ENCODE measurements around the gene CNNM2.
"Not testable (repeated sequence)": the region's sequence is repeated elsewhere in the genome, so short reads cannot be mapped to it uniquely, and the experiment has no call there.

The CNNM2 gene

DNA sequence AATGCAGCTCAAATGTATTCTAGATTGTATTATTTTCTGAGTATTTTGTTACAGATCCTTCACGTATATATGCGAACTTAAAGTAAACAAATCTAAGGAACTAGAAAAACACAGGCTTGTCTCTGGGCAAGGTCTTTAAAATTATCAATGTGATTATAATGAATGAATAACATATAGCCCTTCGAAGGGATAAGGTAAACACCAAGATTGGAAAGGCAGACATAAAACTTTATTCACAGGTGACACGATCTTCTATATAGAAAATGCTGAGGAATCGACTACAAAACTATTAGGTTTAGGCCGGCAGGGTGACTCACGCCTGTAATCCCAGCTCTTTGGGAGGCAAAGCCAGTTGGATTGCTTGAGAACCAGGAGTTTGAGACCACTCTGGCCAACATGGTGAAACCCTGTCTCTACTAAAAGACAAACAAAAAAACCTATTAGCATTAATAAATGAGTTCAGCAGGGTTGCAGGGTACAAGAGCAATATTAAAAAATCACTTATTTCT lies 80.4 kb downstream of the CNNM2 start:
- TF ChIP-seq, protein P1, sequence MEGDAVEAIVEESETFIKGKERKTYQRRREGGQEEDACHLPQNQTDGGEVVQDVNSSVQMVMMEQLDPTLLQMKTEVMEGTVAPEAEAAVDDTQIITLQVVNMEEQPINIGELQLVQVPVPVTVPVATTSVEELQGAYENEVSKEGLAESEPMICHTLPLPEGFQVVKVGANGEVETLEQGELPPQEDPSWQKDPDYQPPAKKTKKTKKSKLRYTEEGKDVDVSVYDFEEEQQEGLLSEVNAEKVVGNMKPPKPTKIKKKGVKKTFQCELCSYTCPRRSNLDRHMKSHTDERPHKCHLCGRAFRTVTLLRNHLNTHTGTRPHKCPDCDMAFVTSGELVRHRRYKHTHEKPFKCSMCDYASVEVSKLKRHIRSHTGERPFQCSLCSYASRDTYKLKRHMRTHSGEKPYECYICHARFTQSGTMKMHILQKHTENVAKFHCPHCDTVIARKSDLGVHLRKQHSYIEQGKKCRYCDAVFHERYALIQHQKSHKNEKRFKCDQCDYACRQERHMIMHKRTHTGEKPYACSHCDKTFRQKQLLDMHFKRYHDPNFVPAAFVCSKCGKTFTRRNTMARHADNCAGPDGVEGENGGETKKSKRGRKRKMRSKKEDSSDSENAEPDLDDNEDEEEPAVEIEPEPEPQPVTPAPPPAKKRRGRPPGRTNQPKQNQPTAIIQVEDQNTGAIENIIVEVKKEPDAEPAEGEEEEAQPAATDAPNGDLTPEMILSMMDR (IDR thresholded peaks at IDR 0.05; ENCODE audit: borderline replicate concordance, insufficient read depth, low read depth, low read length), result no peak
- H3K4me3 ChIP-seq (ENCODE audit: low read depth, low read length), result no peak overlapping the region

- not testable (repeated sequence) for H3K4me3 ChIP-seq (ENCODE audit: low read depth, low read length)
Observed at GRCh38 chr10:103000050-103000449, 82.0 kb downstream of the CNNM2 start.

DNA sequence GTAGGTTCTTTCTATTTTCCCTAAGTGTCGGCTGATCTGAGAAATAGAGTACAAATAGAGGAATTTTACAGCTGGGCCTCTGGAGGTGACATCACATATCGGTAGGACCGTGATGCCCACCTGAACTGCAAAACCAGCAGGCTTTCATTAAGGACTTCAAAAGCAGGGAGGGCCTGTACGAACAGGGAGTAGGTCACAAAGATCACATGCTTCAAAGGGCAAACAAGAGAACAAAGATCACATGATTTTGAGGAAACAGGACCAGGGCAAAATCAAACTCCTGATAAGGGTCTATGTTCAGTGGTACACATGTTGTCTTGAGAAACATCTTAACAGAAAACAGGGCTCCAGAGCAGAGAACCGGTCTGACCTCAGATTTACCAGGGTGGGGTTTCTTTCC lies 88.9 kb downstream of the CNNM2 start:
- H3K4me3 ChIP-seq (ENCODE audit: low read depth, low read length), result no peak overlapping the region
- TF ChIP-seq, protein P1 (IDR thresholded peaks at IDR 0.05; ENCODE audit: borderline replicate concordance, insufficient read depth, low read depth, low read length), result no peak

DNA sequence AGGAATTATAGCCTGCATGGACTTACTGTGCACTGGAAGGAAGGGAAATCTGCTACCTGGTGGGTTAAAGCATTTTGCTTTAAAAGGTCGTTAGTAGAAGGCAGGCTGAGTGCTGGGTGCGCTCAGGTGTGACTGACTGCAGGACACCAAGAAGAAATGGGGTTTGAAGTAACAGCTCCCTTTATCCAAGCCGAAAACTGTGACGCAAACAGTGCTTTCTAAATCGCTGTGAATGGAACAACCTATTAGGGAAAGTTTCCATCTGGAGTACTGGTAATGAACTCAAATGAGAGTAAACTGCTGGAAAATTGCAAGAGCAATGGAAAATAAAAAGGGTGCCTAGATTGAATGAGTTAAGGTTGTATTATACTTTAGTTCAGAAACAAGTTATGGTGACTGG lies 95.3 kb downstream of the CNNM2 start:
- H3K4me3 ChIP-seq (ENCODE audit: low read depth, low read length), result no peak overlapping the region
- TF ChIP-seq, protein P1 (IDR thresholded peaks at IDR 0.05; ENCODE audit: borderline replicate concordance, insufficient read depth, low read depth, low read length), result no peak

DNA sequence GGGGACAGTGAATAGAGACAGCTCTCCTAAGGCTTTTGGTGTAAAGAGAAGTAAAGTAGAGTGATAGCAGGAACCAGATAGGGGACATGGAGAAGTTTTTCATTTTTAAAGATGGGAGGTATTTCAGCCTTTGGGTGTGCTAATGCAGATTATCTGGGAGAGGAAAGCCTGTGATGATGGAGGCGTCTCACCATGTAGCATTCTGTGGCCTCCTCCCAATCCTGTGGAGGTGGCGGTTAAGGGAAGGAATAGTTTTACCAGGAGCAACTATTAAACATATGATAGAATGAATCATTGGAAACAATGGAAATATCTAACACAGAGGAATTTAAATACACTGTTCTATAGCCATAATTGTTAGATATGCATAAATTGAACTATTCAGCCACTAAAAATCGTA lies 101.3 kb downstream of the CNNM2 start:
- H3K4me3 ChIP-seq (ENCODE audit: low read depth, low read length), result no peak overlapping the region
- TF ChIP-seq, protein P1 (IDR thresholded peaks at IDR 0.05; ENCODE audit: borderline replicate concordance, insufficient read depth, low read depth, low read length), result no peak

DNA sequence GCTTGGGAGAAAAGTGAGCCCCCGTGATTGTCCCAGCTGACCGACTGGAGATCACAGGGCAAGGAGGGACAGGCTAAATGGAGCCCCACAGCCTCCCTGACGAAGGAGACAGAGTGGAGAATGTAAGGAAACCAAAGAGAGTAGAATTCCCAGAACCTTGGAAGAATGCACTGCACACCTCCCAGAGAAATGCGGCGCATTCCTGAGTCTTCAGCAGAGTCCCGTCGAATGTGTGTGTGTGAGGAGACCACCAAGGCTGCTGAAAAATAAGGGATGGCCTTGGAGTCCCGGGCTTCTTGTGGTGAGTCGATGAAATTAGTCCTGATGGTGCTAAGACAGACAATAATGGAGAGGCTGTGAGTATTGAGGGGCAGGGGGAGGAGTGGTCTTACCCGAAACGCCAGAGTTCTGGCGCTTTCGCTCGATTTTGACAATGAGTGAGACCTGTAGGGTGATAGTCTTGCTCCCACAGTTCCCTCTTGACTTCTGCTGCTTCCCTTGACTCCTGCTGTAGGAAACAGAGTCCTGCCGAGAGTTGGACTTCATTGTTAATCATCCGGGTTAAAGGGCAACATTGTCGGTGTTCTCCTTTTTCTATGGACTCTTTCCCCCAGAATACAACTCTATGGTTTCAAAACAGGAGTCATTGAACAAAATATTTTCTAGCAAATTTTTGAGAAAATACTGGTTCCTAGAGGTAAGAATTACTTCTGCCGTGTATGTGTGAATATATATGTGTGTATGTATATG lies 103.2 kb downstream of the CNNM2 start:
- TF ChIP-seq, protein P1 (IDR thresholded peaks at IDR 0.05; ENCODE audit: borderline replicate concordance, insufficient read depth, low read depth, low read length), result no peak
- no peak overlapping the region for H3K4me3 ChIP-seq (ENCODE audit: low read depth, low read length)

- TF ChIP-seq, protein P1 (IDR thresholded peaks at IDR 0.05; ENCODE audit: borderline replicate concordance, insufficient read depth, low read depth, low read length), result no peak
- H3K4me3 ChIP-seq (ENCODE audit: low read depth, low read length), result no peak overlapping the region
Observed at GRCh38 chr10:103021900-103022293, 103.8 kb downstream of the CNNM2 start.

Data from GM12875 (cell line).